Upper lobe of left lung (tissue), 4 donors: ENCODE measurements around the gene B3GALNT1.

Experiments used
- CTCF ChIP-seq, 6 experiments: fragments of 450-650 bp in 4 of 6; fragments of 200-600 bp in 2 of 6; sonication (generic) in 2 of 6; IDR thresholded peaks; one replicate each; pipeline ENCODE4 v1.5.1; 2016 to 2019; ENCODE audit warnings: antibody characterized with exemption in 6 of 6
- EP300 ChIP-seq, 4 donors: sonication (generic); formaldehyde crosslinking; IDR thresholded peaks; one replicate each; pipeline ENCODE4 v1.5.1; 2017; ENCODE audit warnings: antibody characterized with exemption in 4 of 4, control low read depth in 2 of 4
- POLR2A ChIP-seq, 4 donors: fragments of 450-650 bp; IDR thresholded peaks; one replicate each; pipeline ENCODE4 v1.5.1; 2016 to 2017; ENCODE audit warnings: antibody characterized with exemption in 4 of 4, mild to moderate bottlenecking in 2 of 4
- POLR2AphosphoS5 ChIP-seq, 2 donors: sonication (generic); formaldehyde crosslinking; IDR thresholded peaks; one replicate each; pipeline ENCODE4 v1.5.1; 2017; ENCODE audit warnings: antibody characterized with exemption in 2 of 2

- TF ChIP-seq CTCF (IDR thresholded peaks at IDR 0.05) = no peak
- no peak for TF ChIP-seq POLR2AphosphoS5 (IDR thresholded peaks at IDR 0.05)
- no peak for TF ChIP-seq EP300 (IDR thresholded peaks at IDR 0.05)
- no peak for TF ChIP-seq POLR2A (IDR thresholded peaks at IDR 0.05)
Observed at GRCh38 chr3:161067335-161067734, 37.8 kb downstream of the B3GALNT1 start.
